Fibroblast of lung (primary cell): Measurements from ENCODE around the gene ART1.

Source experiments
- EZH2 ChIP-seq: IDR thresholded peaks from 2 replicates; pipeline ENCODE4 v1.5.1; 2012; ENCODE audit warnings: low read length, control low read depth, mild to moderate bottlenecking; ENCODE audit errors: missing control alignments
- TF ChIP-seq, protein P1 (sequence below), 2 donors: IDR thresholded peaks in 1 of 2; conservative IDR thresholded peaks in 1 of 2; 1 replicate in 1 of 2; 2 replicates in 1 of 2; pipeline ENCODE4 v1.5.1; 2011 to 2012; ENCODE audit warnings: low read length in 2 of 2, control low read depth in 1 of 2, inconsistent platforms in 1 of 2, low read depth in 1 of 2, mild to moderate bottlenecking in 1 of 2

DNA sequence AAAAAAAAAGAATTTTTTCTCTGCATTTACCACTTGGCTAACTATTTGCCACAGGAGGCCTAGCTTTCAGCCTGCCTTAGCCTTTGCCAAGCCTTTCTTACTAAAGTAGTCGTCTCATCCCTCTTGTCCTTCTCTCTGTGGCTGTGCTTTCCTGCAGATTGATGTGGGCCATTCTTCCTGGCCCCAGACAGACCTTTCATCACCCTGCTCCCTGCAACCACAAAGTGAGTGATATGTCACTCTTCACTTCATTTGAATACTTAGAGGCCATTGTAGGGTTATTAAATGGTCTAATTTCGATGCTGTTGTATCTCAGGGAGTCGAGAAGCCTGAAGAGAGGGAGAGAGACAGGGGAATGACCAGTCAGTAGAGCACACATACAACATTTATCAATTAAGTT lies 40.8 kb upstream of the ART1 start:
- no peak for TF ChIP-seq EZH2
- TF ChIP-seq, protein P1, sequence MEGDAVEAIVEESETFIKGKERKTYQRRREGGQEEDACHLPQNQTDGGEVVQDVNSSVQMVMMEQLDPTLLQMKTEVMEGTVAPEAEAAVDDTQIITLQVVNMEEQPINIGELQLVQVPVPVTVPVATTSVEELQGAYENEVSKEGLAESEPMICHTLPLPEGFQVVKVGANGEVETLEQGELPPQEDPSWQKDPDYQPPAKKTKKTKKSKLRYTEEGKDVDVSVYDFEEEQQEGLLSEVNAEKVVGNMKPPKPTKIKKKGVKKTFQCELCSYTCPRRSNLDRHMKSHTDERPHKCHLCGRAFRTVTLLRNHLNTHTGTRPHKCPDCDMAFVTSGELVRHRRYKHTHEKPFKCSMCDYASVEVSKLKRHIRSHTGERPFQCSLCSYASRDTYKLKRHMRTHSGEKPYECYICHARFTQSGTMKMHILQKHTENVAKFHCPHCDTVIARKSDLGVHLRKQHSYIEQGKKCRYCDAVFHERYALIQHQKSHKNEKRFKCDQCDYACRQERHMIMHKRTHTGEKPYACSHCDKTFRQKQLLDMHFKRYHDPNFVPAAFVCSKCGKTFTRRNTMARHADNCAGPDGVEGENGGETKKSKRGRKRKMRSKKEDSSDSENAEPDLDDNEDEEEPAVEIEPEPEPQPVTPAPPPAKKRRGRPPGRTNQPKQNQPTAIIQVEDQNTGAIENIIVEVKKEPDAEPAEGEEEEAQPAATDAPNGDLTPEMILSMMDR (conservative IDR thresholded peaks at IDR 0.05 in 1 of 2, IDR thresholded peaks at IDR 0.05 in 1 of 2; ENCODE audit: low read depth in 1 of 2, low read length in 2 of 2) = no peak
